Right atrium auricular region (tissue), 2 donors: ENCODE measurements around the gene PAQR6. TPM values are rescaled to one million over a fixed set of nuclear protein-coding genes. Genes with fewer than 3 reads are reported as not detected.

Experiments
- DNase-seq: peaks from one replicate; pipeline ENCODE4 v3.0.0-alpha.2; 2019; ENCODE audit warnings: low spot score
- H3K27ac ChIP-seq, 2 donors: fragments of 200-600 bp; sonication (generic); 1 replicate in 1 of 2; 2 replicates in 1 of 2; pipeline ENCODE4 v1.5.1; 2016 to 2019
- H3K27me3 ChIP-seq, 2 donors: fragments of 200-600 bp; sonication (generic); one replicate each; pipeline versions ENCODE4 v1.5.1 to v1.6.0; 2017 to 2019
- H3K36me3 ChIP-seq: fragments of 200-600 bp; sonication (generic); one replicate; pipeline ENCODE4 v1.5.1; 2016
- H3K4me1 ChIP-seq, 2 donors: fragments of 200-600 bp; sonication (generic); one replicate each; pipeline versions ENCODE4 v1.5.1 to v1.6.0; 2017 to 2019
- H3K4me3 ChIP-seq, 2 donors: fragments of 200-600 bp; sonication (generic); 1 replicate in 1 of 2; 2 replicates in 1 of 2; pipeline ENCODE4 v1.5.1; 2017 to 2019; ENCODE audit warnings: mild to moderate bottlenecking in 1 of 2, moderate library complexity in 1 of 2
- H3K9me3 ChIP-seq, 2 donors: fragments of 200-600 bp; sonication (generic); one replicate each; pipeline ENCODE4 v1.5.1; 2019
- CTCF ChIP-seq, 2 donors: fragments of 200-600 bp; sonication (generic); IDR thresholded peaks; one replicate each; pipeline ENCODE4 v1.5.1; 2019; ENCODE audit warnings: antibody characterized with exemption in 2 of 2
- total RNA-seq, 2 donors: library from RNA; depleted of rRNA; stranded (reverse); fragments of >200 nt; gene quantifications; one replicate each; pipeline ENCODE4 v1.1.0, GENCODE V29; 2016

Gene PAQR6
- total RNA-seq, 2 donors from 2014 or later = not detected

DNA sequence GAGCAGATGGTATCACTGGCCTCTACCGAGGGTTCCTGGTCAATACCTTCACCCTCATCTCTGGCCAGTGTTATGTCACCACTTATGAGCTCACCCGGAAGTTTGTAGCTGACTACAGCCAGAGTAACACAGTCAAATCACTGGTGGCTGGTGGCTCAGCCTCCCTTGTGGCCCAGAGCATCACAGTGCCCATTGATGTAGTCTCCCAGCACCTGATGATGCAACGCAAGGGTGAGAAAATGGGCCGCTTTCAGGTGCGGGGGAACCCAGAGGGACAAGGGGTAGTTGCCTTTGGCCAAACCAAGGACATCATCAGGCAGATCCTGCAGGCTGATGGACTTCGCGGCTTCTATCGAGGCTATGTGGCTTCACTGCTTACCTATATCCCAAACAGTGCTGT, 47.8 kb downstream of the PAQR6 start:
- Histone ChIP-seq H3K9me3 (no peaks in the 10 kb centered on the region), H3K27ac (no peak overlapping the region), H3K27me3 (no peaks in the 10 kb centered on the region), H3K4me3 (no peak overlapping the region), H3K36me3 (peaks cover 27% of the 10 kb centered on the region), H3K4me1 (peaks cover 0 to 22% of the 10 kb centered on the region in 2 donors)
- no peak for DNase-seq
- no peak for TF ChIP-seq CTCF (IDR thresholded peaks at IDR 0.05)

DNA sequence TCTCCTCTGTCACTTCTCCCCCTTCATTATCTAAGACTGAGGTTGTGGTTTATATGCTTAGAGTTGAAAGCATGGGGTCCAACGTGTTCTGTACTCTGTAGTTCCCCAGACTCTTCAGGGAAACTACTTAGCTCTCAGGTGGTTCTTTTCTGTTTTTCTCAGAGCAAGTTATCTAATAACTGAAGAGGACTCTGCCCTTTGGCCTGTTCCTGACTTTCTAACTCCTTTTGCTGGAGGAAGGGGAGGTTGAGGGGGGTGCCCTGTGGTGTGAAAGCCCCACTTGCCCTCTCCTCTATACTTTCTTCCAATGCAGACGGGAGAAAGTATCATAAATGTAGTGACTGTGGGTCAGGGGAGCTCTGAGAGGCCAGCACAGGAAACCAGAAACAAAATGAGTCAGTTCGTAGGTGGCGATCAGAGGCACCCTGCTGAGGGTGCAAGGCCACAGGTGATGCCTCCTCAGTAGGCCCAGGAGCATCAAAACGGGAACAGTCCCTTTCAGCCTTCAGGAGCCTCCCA, 49.0 kb downstream of the PAQR6 start:
- TF ChIP-seq CTCF (IDR thresholded peaks at IDR 0.05) = no peak
- H3K36me3 ChIP-seq = peaks cover 27% of the 10 kb centered on the region
- DNase-seq = no peak
- no peak overlapping the region for H3K27ac ChIP-seq
- no peaks in the 10 kb centered on the region for H3K27me3 ChIP-seq
- no peaks in the 10 kb centered on the region for H3K9me3 ChIP-seq
- no peak overlapping the region for H3K4me3 ChIP-seq
- H3K4me1 ChIP-seq = peaks cover 0 to 30% of the 10 kb centered on the region in 2 donors

DNA sequence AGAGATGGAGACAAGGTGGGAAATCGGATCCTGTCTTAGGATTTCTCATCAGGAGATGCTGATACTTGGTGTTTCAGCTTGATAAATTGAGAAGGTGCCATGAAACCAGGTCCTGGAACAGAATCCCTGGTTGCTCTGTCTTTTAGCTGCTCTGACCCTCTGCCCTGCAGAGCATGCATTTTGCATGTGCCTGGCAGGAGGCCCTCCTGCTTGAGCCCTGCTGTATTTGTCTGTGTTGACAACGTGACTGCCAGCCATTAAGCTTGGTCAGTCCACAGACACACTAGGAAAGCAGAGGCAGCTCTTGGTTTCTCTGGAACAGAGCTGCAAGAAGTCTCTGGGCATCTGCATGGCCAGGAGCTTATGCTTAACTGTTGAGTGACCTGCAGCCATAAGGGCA, 51.4 kb downstream of the PAQR6 start:
- Histone ChIP-seq H3K4me3 (no peak overlapping the region), H3K4me1 (peaks cover 0 to 30% of the 10 kb centered on the region in 2 donors), H3K27ac (no peak overlapping the region), H3K9me3 (no peaks in the 10 kb centered on the region), H3K36me3 (peaks cover 15% of the 10 kb centered on the region), H3K27me3 (no peaks in the 10 kb centered on the region)
- no peak for DNase-seq
- TF ChIP-seq CTCF (IDR thresholded peaks at IDR 0.05) = no peak

DNA sequence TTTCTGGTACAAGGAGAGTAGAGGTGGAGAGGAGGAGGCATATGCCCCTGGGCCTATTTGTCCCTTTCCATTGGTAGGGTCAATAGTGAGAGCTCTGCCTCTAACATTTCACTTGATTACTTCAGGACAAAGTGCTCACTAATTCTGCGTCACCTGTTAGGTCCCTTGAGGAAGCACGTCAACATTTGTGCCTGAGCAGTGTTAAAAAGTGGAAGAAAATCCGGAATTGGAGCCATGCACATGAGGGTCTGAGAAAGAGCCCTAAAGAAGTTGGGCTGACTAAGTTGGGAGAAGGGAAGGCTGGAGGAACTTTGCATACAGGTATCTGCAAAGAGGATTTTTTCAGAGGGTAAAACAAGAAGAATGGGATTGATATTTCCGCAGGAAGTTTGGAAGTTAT, 52.0 kb downstream of the PAQR6 start:
- H3K4me1 ChIP-seq = peaks cover 0 to 30% of the 10 kb centered on the region in 2 donors
- no peaks in the 10 kb centered on the region for H3K27me3 ChIP-seq

GRCh38 chr1:156194300-156194652, 53.6 kb downstream of the PAQR6 start:
- no peak for TF ChIP-seq CTCF (IDR thresholded peaks at IDR 0.05)
- Histone ChIP-seq H3K27ac (peak overlapping the region; percentile 75 to 87), H3K27me3 (no peaks in the 10 kb centered on the region), H3K36me3 (no peaks in the 10 kb centered on the region), H3K9me3 (no peaks in the 10 kb centered on the region), H3K4me3 (peak overlapping the region; percentile 92 to 99), H3K4me1 (peaks cover 0 to 30% of the 10 kb centered on the region in 2 donors)
- no peak for DNase-seq

More for the DNA sequence above, 52.0 kb downstream of the PAQR6 start:
- DNase-seq = no peak
- no peak for TF ChIP-seq CTCF (IDR thresholded peaks at IDR 0.05)
- Histone ChIP-seq H3K36me3 (peaks cover 12% of the 10 kb centered on the region), H3K4me3 (no peak overlapping the region), H3K9me3 (no peaks in the 10 kb centered on the region), H3K27ac (no peak overlapping the region)
